Measurements from ENCODE around the gene TSR3.

Gene TSR3

DNA sequence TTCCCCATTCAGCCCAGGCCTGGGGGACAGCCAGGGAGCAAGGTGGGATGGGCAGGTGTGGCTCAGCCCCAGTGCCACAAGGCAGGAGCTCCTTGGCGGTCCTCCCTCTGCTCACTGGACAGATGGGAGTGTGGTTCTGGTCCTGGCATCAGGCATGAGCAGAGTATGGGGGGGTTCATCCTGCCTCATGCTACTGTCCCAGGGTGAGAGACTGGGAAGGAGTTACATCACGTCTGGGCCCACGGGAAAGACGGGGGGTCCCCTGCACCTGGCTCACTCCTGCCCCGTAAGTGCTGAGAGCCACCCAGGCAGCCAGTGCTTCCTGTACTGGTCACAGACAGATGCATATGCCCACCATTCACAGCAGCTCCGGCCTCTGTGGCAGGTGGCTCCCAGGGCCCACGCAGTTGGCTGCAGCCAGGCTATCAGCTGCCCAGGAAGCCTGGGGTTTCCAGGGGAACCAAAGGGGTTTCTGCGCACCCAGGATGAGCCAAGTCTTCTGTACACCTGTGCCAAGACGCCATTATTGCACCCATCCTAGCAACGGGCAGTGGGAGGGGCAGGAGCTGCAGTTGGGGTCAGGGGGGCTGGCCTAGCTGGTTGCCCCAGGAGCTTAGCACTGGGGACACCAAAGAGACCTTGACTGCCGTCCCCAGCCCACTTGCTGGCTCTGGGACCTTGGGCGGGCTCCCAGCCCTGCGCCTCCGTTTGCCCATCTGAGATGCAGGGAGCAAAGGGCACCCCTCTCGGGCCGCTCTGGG is 16.3 kb downstream of the TSR3 start:
- H3K4me3 ChIP-seq (ENCODE audit: insufficient read depth in 1 of 2, low read depth in 1 of 2, low read length in 2 of 2) = no peak overlapping the region
- no peak overlapping the region for H2BK120ac ChIP-seq (ENCODE audit: low read depth, low read length)
- H4K8ac ChIP-seq (ENCODE audit: low read length) = no peak overlapping the region
- DNase-seq = no peak
- no peak overlapping the region for H3K18ac ChIP-seq (ENCODE audit: low read depth in 1 of 2, low read length in 2 of 2)
- no peaks in the 10 kb centered on the region for H3K79me1 ChIP-seq (replicated peaks; ENCODE audit: low read length, poor library complexity, severe bottlenecking)
- H3K4me2 ChIP-seq (ENCODE audit: low read length, poor library complexity, severe bottlenecking) = no peak overlapping the region
- 81% methylated on average over 10 of the region's 16 CpGs for WGBS
- no peak overlapping the region for H3K27ac ChIP-seq (ENCODE audit: low read length, poor library complexity, severe bottlenecking)
- peaks cover 25% of the 10 kb centered on the region for H3K4me1 ChIP-seq (ENCODE audit: control insufficient read depth, insufficient read depth, low read depth, low read length)
- no peak overlapping the region for H3K4ac ChIP-seq (ENCODE audit: low read depth in 1 of 2, low read length in 2 of 2)
- H2BK12ac ChIP-seq (ENCODE audit: low read length in 2 of 2) = no peak overlapping the region
- H2BK15ac ChIP-seq (ENCODE audit: low read depth, poor library complexity, severe bottlenecking) = no peak overlapping the region
- no peak overlapping the region for H2AFZ ChIP-seq (ENCODE audit: low read depth, low read length)
- no peak overlapping the region for H3K9ac ChIP-seq (ENCODE audit: low read length)
- H2AK5ac ChIP-seq (ENCODE audit: low read length, severe bottlenecking) = no peak overlapping the region
- no peak overlapping the region for H3K23ac ChIP-seq (ENCODE audit: low read length in 2 of 2)
- no peaks in the 10 kb centered on the region for H3K36me3 ChIP-seq (ENCODE audit: control insufficient read depth in 1 of 2, insufficient read depth in 2 of 2, low read depth in 1 of 2, low read length in 2 of 2)
- no peak overlapping the region for H3K14ac ChIP-seq (ENCODE audit: low read length in 2 of 2)
- H4K91ac ChIP-seq (ENCODE audit: low read length) = no peak overlapping the region
- H3K27me3 ChIP-seq (ENCODE audit: control insufficient read depth in 1 of 2, insufficient read depth in 1 of 2, low read length in 2 of 2) = peaks cover 67 to 79% of the 10 kb centered on the region in 2 experiments
- H3K9me3 ChIP-seq (ENCODE audit: control insufficient read depth, low read length) = no peaks in the 10 kb centered on the region
- H2BK5ac ChIP-seq (ENCODE audit: low read depth, low read length, poor library complexity, severe bottlenecking) = no peak overlapping the region

- no peak overlapping the region for H3K4me2 ChIP-seq (ENCODE audit: low read length, poor library complexity, severe bottlenecking)
- no peak overlapping the region for H2BK5ac ChIP-seq (ENCODE audit: low read depth, low read length, poor library complexity, severe bottlenecking)
- H2BK120ac ChIP-seq (ENCODE audit: low read depth, low read length) = no peak overlapping the region
- no peak overlapping the region for H2BK12ac ChIP-seq (ENCODE audit: low read length in 2 of 2)
- no peaks in the 10 kb centered on the region for H3K36me3 ChIP-seq (ENCODE audit: control insufficient read depth in 1 of 2, insufficient read depth in 2 of 2, low read depth in 1 of 2, low read length in 2 of 2)
- DNase-seq = no peak
- H4K91ac ChIP-seq (ENCODE audit: low read length) = peak overlapping the region; percentile 30
- H3K9ac ChIP-seq (ENCODE audit: low read length) = no peak overlapping the region
- peaks cover 71 to 81% of the 10 kb centered on the region in 2 experiments for H3K27me3 ChIP-seq (ENCODE audit: control insufficient read depth in 1 of 2, insufficient read depth in 1 of 2, low read length in 2 of 2)
- no peak overlapping the region for H3K4me3 ChIP-seq (ENCODE audit: insufficient read depth in 1 of 2, low read depth in 1 of 2, low read length in 2 of 2)
- H3K23ac ChIP-seq (ENCODE audit: low read length in 2 of 2) = no peak overlapping the region
- no peak overlapping the region for H2AK5ac ChIP-seq (ENCODE audit: low read length, severe bottlenecking)
- WGBS = 54% methylated on average over 8 of the region's 9 CpGs
- H3K14ac ChIP-seq (ENCODE audit: low read length in 2 of 2) = no peak overlapping the region
- no peak overlapping the region for H2AFZ ChIP-seq (ENCODE audit: low read depth, low read length)
- no peak overlapping the region for H3K18ac ChIP-seq (ENCODE audit: low read depth in 1 of 2, low read length in 2 of 2)
- no peaks in the 10 kb centered on the region for H3K79me1 ChIP-seq (replicated peaks; ENCODE audit: low read length, poor library complexity, severe bottlenecking)
- H3K27ac ChIP-seq (ENCODE audit: low read length, poor library complexity, severe bottlenecking) = no peak overlapping the region
- no peak overlapping the region for H4K8ac ChIP-seq (ENCODE audit: low read length)
- H2BK15ac ChIP-seq (ENCODE audit: low read depth, poor library complexity, severe bottlenecking) = no peak overlapping the region
- H3K4me1 ChIP-seq (ENCODE audit: control insufficient read depth, insufficient read depth, low read depth, low read length) = peaks cover 28% of the 10 kb centered on the region
- H3K9me3 ChIP-seq (ENCODE audit: control insufficient read depth, low read length) = no peaks in the 10 kb centered on the region
- no peak overlapping the region for H3K4ac ChIP-seq (ENCODE audit: low read depth in 1 of 2, low read length in 2 of 2)
These were observed 16.9 kb downstream of the TSR3 start for GRCh38 chr16:1334739-1335138.

DNA sequence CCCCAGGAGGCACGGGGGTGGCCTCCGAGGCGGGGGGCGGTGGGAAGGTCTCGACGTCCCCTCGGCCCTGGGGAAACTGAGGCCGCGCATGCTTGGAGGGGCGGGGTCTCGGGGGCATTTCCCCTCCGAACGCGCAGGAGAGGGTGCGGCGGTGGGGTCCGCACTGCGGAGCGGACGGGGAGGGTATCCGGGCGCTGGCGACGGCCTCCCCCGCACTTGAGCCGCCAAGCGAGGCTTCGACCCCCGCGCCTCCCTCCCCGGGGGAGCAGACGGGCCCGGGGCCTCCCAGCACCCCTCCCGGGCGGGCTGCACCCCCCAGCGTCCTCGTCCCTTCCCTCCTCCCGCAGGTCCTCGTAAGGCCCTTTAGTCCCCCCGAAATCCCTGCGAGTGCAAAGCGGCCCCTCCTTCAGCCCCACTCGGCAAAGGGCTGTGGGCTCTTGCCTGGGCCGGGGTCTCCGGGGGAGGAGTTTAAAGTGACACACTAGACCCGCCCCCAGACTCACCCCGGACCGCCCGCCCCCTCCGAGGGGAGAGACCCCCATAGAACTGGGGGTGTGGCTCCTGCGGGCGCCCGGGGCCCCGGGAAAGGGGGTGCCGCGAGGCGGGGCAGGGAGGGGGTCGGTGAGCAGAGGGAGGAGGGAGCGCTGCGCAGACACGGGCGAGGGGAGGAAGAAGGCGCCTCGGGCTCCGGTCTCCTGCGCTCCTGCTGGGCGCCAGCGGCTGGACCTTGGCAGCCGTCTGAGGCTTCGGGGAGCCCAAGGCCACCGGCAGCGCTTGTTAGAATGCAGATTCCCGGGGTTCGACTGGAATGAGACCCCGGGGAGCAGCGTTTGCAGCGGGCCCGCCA is 17.6 kb downstream of the TSR3 start:
- H3K36me3 ChIP-seq (ENCODE audit: control insufficient read depth in 1 of 2, insufficient read depth in 2 of 2, low read depth in 1 of 2, low read length in 2 of 2) = no peaks in the 10 kb centered on the region
- no peaks in the 10 kb centered on the region for H3K9me3 ChIP-seq (ENCODE audit: control insufficient read depth, low read length)
- H2AFZ ChIP-seq (ENCODE audit: low read depth, low read length) = peak overlapping the region; percentile 18
- no peak overlapping the region for H2AK5ac ChIP-seq (ENCODE audit: low read length, severe bottlenecking)
- no peak overlapping the region for H2BK5ac ChIP-seq (ENCODE audit: low read depth, low read length, poor library complexity, severe bottlenecking)
- H3K23ac ChIP-seq (ENCODE audit: low read length in 2 of 2) = peak overlapping the region in 1 of 2 experiments; percentile 67
- H2BK15ac ChIP-seq (ENCODE audit: low read depth, poor library complexity, severe bottlenecking) = no peak overlapping the region
- peak overlapping the region; percentile 18 for H3K4me2 ChIP-seq (ENCODE audit: low read length, poor library complexity, severe bottlenecking)
- H3K4me3 ChIP-seq (ENCODE audit: insufficient read depth in 1 of 2, low read depth in 1 of 2, low read length in 2 of 2) = peak overlapping the region in 1 of 2 experiments; percentile 16
- no peaks in the 10 kb centered on the region for H3K79me1 ChIP-seq (replicated peaks; ENCODE audit: low read length, poor library complexity, severe bottlenecking)
- no peak overlapping the region for H3K9ac ChIP-seq (ENCODE audit: low read length)
- peak overlapping the region; percentile 59 to 63 for H3K18ac ChIP-seq (ENCODE audit: low read depth in 1 of 2, low read length in 2 of 2)
- no peak overlapping the region for H3K14ac ChIP-seq (ENCODE audit: low read length in 2 of 2)
- no peak for DNase-seq
- H4K8ac ChIP-seq (ENCODE audit: low read length) = peak overlapping the region; percentile 77
- peak overlapping the region; percentile 30 for H4K91ac ChIP-seq (ENCODE audit: low read length)
- no peak overlapping the region for H3K27ac ChIP-seq (ENCODE audit: low read length, poor library complexity, severe bottlenecking)
- 10% methylated on average over 43 of the region's 78 CpGs for WGBS
- H3K4ac ChIP-seq (ENCODE audit: low read depth in 1 of 2, low read length in 2 of 2) = no peak overlapping the region
- no peak overlapping the region for H2BK120ac ChIP-seq (ENCODE audit: low read depth, low read length)
- H3K4me1 ChIP-seq (ENCODE audit: control insufficient read depth, insufficient read depth, low read depth, low read length) = peaks cover 28% of the 10 kb centered on the region
- peak overlapping the region in 1 of 2 experiments; percentile 25 for H2BK12ac ChIP-seq (ENCODE audit: low read length in 2 of 2)
- peaks cover 71 to 78% of the 10 kb centered on the region in 2 experiments for H3K27me3 ChIP-seq (ENCODE audit: control insufficient read depth in 1 of 2, insufficient read depth in 1 of 2, low read length in 2 of 2)
